GM18505 (cell line): ENCODE measurements around the gene IFI30.

Experiments used
- ATAC-seq: cut with Tn5 transposase; IDR thresholded peaks from one replicate; pipeline ENCODE4 v1.9.1; 2021; ENCODE audit not compliant: unreplicated experiment
- POLR2A ChIP-seq: IDR thresholded peaks from 4 replicates; pipeline ENCODE4 v1.6.1; 2011; ENCODE audit warnings: borderline replicate concordance; ENCODE audit not compliant: insufficient read depth, insufficient read length; ENCODE audit errors: extremely low read depth

IFI30 gene

GRCh38 chr19:18143902-18144301, 29.7 kb upstream of the IFI30 start:
- ATAC-seq: no peak

DNA sequence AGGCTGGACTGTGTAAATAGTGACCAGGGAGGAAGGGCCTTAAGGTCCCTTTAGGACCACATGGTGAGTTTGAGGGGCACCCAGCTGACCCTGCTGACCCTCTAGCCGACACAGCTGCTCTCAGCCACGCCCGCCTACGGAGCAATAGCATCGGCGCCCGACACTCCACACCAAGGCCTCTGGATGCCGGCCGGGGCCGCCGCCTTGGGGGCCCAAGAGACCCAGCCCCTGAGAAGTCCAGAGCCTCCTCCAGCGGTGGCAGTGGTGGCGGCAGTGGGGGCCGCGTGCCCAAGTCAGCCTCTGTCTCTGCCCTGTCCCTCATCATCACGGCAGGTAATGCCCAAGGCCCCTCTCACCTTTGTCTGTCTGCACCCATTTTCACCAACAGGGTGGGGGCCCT, 29.3 kb upstream of the IFI30 start:
- no peak for ATAC-seq

More at GRCh38 chr19:18143902-18144301, 29.7 kb upstream of the IFI30 start:
- TF ChIP-seq POLR2A: no peak

GRCh38 chr19:18144906-18145305, 28.7 kb upstream of the IFI30 start:
- no peak for TF ChIP-seq POLR2A
- ATAC-seq: no peak

More for the DNA sequence above, 29.3 kb upstream of the IFI30 start:
- no peak for TF ChIP-seq POLR2A

DNA sequence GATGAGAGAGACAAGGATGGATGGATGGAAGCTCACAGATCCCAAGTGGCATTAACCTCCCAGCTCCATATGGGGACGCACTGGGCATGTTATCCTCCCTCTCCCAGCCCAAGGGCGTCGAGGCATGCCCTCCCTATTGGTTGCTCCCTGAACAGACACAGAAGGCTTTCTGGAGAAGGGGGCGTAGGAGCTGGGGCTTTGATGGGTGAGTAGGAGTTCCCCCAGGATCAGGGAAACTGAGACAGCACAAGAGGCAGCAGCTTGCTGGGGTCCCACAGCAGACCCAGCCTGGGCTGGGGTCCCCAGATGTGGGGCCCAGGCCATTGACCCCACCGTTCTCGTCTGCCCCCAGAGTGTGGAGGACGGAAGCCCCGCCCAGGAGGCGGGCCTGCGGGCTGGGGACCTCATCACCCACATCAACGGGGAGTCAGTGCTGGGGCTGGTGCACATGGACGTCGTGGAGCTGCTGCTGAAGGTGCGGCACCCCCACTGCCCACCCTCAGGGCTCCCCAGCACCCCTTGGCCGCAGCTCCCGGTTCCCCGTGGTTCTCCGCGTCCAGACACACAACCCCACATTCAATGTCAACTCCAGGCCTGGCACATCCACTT, 28.1 kb upstream of the IFI30 start:
- no peak for ATAC-seq
- TF ChIP-seq POLR2A: no peak

DNA sequence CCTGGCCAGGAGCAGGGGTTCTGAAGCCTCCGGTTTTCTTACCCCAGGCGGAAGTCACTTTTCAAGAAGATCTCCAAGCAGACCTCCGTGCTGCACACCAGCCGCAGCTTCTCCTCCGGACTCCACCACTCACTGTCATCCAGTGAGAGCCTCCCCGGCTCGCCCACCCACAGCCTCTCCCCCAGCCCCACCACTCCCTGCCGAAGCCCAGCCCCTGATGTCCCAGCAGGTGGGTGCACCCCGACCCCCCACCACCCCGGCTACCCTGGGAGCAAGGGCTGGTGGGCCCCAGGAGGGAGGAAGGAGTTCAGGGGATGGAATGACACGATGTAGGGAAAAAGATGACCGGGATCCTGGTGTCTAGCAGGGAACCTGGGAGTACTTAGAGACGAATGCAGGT, 26.2 kb upstream of the IFI30 start:
- no peak for TF ChIP-seq POLR2A
- no peak for ATAC-seq

- no peak for TF ChIP-seq POLR2A
- ATAC-seq: no peak
Measured at GRCh38 chr19:18149596-18149975, 24.0 kb upstream of the IFI30 start.

- TF ChIP-seq POLR2A: no peak
- ATAC-seq: no peak
Measured at GRCh38 chr19:18150776-18151624, 22.6 kb upstream of the IFI30 start.

DNA sequence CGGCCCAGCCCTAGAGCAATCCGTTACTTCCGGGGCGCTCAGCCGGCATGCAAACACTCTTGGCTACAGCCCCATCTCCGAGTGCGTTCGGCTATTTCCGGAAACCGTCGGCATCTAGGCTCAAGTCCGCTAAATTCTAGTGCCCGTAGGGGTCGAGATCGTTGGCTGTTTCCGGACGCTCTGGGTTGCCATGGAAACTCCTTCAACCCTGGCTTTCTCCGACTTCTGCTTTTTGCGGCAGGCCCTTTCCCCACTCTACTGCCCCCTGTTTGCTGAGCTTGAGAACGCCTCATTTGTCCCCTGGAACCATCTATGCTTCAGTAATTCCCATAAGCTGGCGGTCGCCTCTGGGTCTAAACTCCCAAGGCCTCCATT, 21.2 kb upstream of the IFI30 start:
- peak; percentile 66 for TF ChIP-seq POLR2A
- ATAC-seq: peak; percentile 59

DNA sequence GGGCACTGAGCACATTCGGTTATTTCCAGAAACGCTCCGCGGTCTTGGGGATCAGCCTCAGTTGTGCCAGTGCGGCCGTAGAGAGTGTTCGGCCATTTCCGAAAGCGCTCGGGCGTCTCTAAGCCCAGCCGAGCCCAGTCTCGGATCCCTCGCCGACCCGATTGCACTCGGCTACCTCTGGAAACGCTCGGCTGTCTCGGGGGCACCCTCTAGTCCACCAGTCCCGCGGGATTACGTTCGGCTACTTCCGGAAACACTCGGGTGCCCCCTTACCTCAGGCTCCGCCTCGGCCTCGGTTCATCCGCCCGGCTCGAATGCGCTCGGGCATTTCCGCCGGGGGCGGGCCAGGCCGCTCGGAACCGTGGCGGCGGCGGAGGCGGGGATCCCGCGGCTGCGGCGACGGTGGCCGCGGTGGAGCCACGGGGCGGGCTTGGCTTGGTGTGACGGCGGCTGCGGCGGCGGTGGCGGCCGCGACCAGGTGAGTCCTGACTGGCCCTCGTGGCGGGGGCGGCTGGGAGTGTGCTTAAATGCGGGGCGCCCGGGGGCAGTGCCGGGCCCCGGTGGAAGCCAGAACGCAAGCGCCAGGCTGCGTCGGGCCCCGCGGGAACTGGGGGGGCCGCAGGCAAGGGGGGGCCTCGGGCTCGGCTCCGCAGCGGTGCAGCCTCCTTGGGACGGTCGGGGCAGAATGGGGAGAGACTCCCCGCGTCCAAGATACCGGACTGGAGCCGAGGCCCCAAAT, 20.6 kb upstream of the IFI30 start, which contains the start of gene PIK3R2:
Gene PIK3R2 (plus strand): TSS at position 347 of the 739 bp plus-strand sequence. CDS start 2,717 bp downstream, outside the sequence.
- TF ChIP-seq POLR2A: peak; percentile 49
- ATAC-seq: peak; percentile 66

DNA sequence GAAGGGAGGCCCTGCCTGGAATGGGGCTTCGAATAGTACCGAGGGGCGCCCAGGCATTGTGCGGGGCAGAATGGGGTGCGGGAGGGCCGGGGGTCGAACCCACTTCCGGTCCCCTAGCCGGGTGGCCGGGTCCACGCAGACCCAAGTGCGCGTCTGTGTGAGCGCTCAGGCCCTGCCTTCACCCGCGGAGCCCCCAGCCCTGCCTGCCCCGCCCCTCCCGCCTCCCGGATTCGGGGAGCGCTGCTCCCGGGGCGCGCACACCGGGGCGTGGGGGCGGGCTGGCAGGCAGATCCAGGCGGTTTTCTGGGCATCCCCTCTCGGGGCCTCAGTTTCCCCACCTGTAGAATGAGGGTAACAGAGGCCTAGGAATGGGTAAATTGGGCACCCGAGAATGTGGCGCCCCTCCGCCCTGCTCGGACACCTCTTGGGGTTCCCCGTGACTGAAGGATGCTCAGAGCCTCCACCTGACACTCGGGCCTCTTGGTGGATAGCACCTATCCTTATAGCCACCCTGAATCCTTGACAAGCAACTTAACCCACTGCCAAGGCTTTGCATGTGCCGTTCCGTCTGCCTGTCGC, 20.0 kb upstream of the IFI30 start:
- peak; percentile 1 for ATAC-seq
- TF ChIP-seq POLR2A: no peak

- ATAC-seq: no peak
- no peak for TF ChIP-seq POLR2A
Measured at GRCh38 chr19:18155095-18156087, 18.2 kb upstream of the IFI30 start.

DNA sequence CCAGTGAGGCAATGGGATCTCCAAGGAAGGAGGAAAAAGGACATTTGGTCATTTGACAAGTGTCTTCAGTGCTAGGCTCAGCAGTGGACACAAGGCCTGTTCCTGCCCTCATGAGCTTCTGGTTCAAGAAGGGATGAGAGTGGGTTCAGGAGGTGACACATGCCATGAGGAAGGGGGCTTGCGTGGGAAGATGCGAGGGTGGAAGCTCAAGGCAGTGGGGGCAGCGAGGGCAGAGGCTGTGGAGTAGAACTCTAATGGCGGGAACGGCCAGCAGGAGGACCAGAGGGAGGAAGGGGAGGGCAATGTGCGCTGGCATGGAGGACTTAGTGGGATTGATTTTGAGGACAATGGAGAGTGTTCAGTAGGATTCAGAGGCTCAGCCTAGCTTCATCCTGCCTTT, 17.3 kb upstream of the IFI30 start:
- TF ChIP-seq POLR2A: no peak
- ATAC-seq: no peak
